ENCODE measurements around the gene PRDX2. TPM values are rescaled to one million over a fixed set of nuclear protein-coding genes. Genes with fewer than 3 reads are reported as not detected.

The PRDX2 gene
- total and polyA plus RNA-seq, 2 donors (not counting 3 experiments of a cell fraction or from before 2014, with no cell fraction given): 247 to 492 TPM

GRCh38 chr19:12782174-12782423, 19.5 kb downstream of the PRDX2 start:
- Histone ChIP-seq H3K79me2 (ENCODE audit: control insufficient read depth, insufficient read depth, low read length) (no peaks in the 10 kb centered on the region), H3K9ac (replicated peaks; ENCODE audit: extremely low read depth, insufficient read depth, low read length) (peak overlapping the region; percentile 52), H3K27me3 (ENCODE audit: control insufficient read depth in 2 of 2, insufficient read depth in 2 of 2, low read length in 2 of 2) (no peaks in the 10 kb centered on the region), H3K9me1 (replicated peaks; ENCODE audit: control insufficient read depth, extremely low read depth, insufficient read depth, low read length) (no peaks in the 10 kb centered on the region), H3K4me1 (ENCODE audit: control insufficient read depth, extremely low read depth, insufficient read depth, low read length) (peaks cover 25% of the 10 kb centered on the region), H3K36me3 (ENCODE audit: control insufficient read depth in 2 of 2, extremely low read depth in 1 of 2, insufficient read depth in 2 of 2, low read length in 2 of 2) (no peaks in the 10 kb centered on the region), H4K20me1 (replicated peaks; ENCODE audit: control insufficient read depth, extremely low read depth, insufficient read depth, low read length) (no peaks in the 10 kb centered on the region), H2AFZ (ENCODE audit: low read depth, low read length) (peak overlapping the region; percentile 40), H3K9me3 (replicated peaks; ENCODE audit: control insufficient read depth, insufficient read depth, low read length) (no peaks in the 10 kb centered on the region), H3K4me3 (replicated peaks in 1 of 3; ENCODE audit: insufficient read depth in 1 of 3, low read depth in 1 of 3, low read length in 3 of 3) (peak overlapping the region in 2 of 3 experiments; percentile 2 to 39), H3K27ac (ENCODE audit: insufficient read depth, low read depth, low read length) (peak overlapping the region; percentile 50), H3K4me2 (ENCODE audit: insufficient read depth, low read length) (peak overlapping the region; percentile 6)
- dilution Hi-C loops (cut with MboI; ENCODE audit: extremely low pct_ligation_motif_present, low sequenced_read_pairs): no loop called here
- peak; percentile 78 for DNase-seq (ENCODE audit: low read depth, low spot score)
- POLR2A ChIA-PET: interaction anchor here (2.8 kb wide), 1 partner anchor 10 kb away, joined by 73 read pairs; the partner anchor contains the start of gene JUNB
- intact Hi-C loops (cut with micrococcal nuclease): loop anchor here (1.0 to 10.0 kb wide), 3 partner anchors 9 to 321 kb away; partner anchors contain the start of genes CALR, FARSA, JUNB and LYL1
- no peak for TF ChIP-seq EZH2 (IDR thresholded peaks at IDR 0.05; ENCODE audit: borderline replicate concordance, low read depth, low read length, severe bottlenecking)
- TF ChIP-seq MAX (IDR thresholded peaks at IDR 0.05; ENCODE audit: insufficient read depth, insufficient read length): peak; percentile 25
- no TSS peak for BruUV-seq (replicated peaks)
- CTCF ChIA-PET: interaction anchor here (1.0 to 1.2 kb wide), 5 partner anchors 10 to 24 kb away, joined by 3 to 21 read pairs (median 5); partner anchors contain the start of gene JUNB
- FAIRE-seq: no peak

GRCh38 chr19:12779162-12779993, 22.2 kb downstream of the PRDX2 start:
- Histone ChIP-seq H3K9me1 (replicated peaks; ENCODE audit: control insufficient read depth, extremely low read depth, insufficient read depth, low read length) (no peaks in the 10 kb centered on the region), H2AFZ (ENCODE audit: low read depth, low read length) (no peak overlapping the region), H3K4me3 (replicated peaks in 1 of 3; ENCODE audit: insufficient read depth in 1 of 3, low read depth in 1 of 3, low read length in 3 of 3) (no peak overlapping the region), H3K9me3 (replicated peaks; ENCODE audit: control insufficient read depth, insufficient read depth, low read length) (no peaks in the 10 kb centered on the region), H3K79me2 (ENCODE audit: control insufficient read depth, insufficient read depth, low read length) (no peaks in the 10 kb centered on the region), H3K36me3 (ENCODE audit: control insufficient read depth in 2 of 2, extremely low read depth in 1 of 2, insufficient read depth in 2 of 2, low read length in 2 of 2) (no peaks in the 10 kb centered on the region), H4K20me1 (replicated peaks; ENCODE audit: control insufficient read depth, extremely low read depth, insufficient read depth, low read length) (no peaks in the 10 kb centered on the region), H3K9ac (replicated peaks; ENCODE audit: extremely low read depth, insufficient read depth, low read length) (peak overlapping the region; percentile 52), H3K27me3 (ENCODE audit: control insufficient read depth in 2 of 2, insufficient read depth in 2 of 2, low read length in 2 of 2) (no peaks in the 10 kb centered on the region), H3K27ac (ENCODE audit: insufficient read depth, low read depth, low read length) (peak overlapping the region; percentile 82), H3K4me2 (ENCODE audit: insufficient read depth, low read length) (peak overlapping the region; percentile 57), H3K4me1 (ENCODE audit: control insufficient read depth, extremely low read depth, insufficient read depth, low read length) (peaks cover 30% of the 10 kb centered on the region)
- ChIA-PET POLR2A (interaction anchor here (0.9 to 5.2 kb wide), 2 partner anchors 13 to 18 kb away, joined by 4 to 94 read pairs; partner anchors contain the start of gene JUNB), CTCF (interaction anchor here (4.9 to 10.3 kb wide), 3 partner anchors 8 to 18 kb away, joined by 48 to 387 read pairs (median 144); partner anchors contain the start of genes JUNB, PRDX2 and THSD8)
- intact Hi-C loops (cut with micrococcal nuclease): no loop called here
- no peak for TF ChIP-seq JUN (IDR thresholded peaks at IDR 0.05; ENCODE audit: borderline replicate concordance, insufficient read depth, insufficient read length, low read depth)
- TF ChIP-seq POLR2AphosphoS5 (IDR thresholded peaks at IDR 0.05; ENCODE audit: insufficient read depth, low read depth, low read length): no peak
- no peak for TF ChIP-seq GATA2 (IDR thresholded peaks at IDR 0.05; ENCODE audit: insufficient read depth, insufficient read length, low read depth, low read length)
- TF ChIP-seq MAX (IDR thresholded peaks at IDR 0.05; ENCODE audit: insufficient read depth, insufficient read length): no peak
- TF ChIP-seq CTCF (IDR thresholded peaks at IDR 0.05; ENCODE audit: extremely low read depth in 1 of 2, insufficient read depth in 1 of 2, low read depth in 1 of 2, low read length in 2 of 2): peak in 1 of 2 donors; percentile 5
- no peak for TF ChIP-seq FOS (IDR thresholded peaks at IDR 0.05; ENCODE audit: borderline replicate concordance, insufficient read depth, low read length)
- TF ChIP-seq POLR2A (IDR thresholded peaks at IDR 0.05; ENCODE audit: low read depth, low read length): no peak
- dilution Hi-C loops (cut with MboI; ENCODE audit: extremely low pct_ligation_motif_present, low sequenced_read_pairs): no loop called here
- no TSS peak for BruUV-seq (replicated peaks)
- FAIRE-seq: peak; percentile 82
- DNase-seq (ENCODE audit: low read depth, low spot score): peak; percentile 67

Data from endothelial cell of umbilical vein (primary cell).